ENCODE data around the gene TMEM94. TPM values are rescaled to one million over a fixed set of nuclear protein-coding genes. Genes with fewer than 3 reads are reported as not detected.
A peak's percentile ranks its signal among the peaks of the same experiment; 100 is the strongest.

TMEM94 gene
- total and polyA plus RNA-seq, 2 of the 13 experiments (the other 11 are each of a cell fraction or from before 2014, with no cell fraction given): 32.6 to 134 TPM

DNA sequence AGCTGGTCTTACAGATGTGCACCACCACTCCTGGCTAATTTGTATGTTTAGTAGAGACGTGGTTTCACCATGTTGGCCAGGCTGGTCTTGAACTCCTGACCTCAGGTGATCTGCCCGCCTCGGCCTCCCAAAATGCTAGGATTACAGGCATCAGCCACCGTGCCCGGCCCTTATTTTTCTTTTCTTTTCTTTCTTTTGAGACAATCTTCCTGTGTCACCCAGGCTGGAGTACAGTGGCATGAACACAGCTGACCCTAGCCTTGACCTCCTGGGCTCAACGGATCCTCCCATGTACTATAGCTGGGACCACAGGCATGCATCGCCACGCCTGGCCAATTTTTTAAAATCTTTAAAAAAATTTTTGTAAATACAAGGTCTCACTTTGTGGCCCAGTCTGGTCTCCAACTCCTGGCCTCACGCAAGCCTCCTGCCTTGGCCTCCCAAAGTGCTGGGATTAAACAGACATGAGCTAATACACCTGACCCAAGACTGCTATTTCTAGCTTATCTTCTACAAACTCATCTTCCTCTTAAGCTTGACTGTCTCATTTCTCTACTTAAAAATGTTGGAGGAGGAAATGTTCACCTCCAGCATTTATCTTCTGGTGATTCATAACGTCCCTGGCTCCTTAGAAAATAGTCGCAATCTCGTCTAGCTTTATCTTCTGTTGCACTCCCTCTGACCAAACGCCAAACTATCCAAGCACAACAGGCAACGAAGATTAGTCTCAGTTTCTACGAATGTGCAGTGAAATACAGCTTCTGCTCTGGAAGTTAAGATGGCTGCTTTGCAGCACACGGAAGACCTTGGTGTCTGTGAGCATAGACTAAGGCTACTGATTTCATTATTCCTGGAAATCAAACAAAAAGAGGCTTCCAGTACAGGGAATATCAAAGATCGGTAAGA, 8.2 kb upstream of the TMEM94 start (continued):
- TF ChIP-seq, protein P1, sequence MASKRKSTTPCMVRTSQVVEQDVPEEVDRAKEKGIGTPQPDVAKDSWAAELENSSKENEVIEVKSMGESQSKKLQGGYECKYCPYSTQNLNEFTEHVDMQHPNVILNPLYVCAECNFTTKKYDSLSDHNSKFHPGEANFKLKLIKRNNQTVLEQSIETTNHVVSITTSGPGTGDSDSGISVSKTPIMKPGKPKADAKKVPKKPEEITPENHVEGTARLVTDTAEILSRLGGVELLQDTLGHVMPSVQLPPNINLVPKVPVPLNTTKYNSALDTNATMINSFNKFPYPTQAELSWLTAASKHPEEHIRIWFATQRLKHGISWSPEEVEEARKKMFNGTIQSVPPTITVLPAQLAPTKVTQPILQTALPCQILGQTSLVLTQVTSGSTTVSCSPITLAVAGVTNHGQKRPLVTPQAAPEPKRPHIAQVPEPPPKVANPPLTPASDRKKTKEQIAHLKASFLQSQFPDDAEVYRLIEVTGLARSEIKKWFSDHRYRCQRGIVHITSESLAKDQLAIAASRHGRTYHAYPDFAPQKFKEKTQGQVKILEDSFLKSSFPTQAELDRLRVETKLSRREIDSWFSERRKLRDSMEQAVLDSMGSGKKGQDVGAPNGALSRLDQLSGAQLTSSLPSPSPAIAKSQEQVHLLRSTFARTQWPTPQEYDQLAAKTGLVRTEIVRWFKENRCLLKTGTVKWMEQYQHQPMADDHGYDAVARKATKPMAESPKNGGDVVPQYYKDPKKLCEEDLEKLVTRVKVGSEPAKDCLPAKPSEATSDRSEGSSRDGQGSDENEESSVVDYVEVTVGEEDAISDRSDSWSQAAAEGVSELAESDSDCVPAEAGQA (IDR thresholded peaks at IDR 0.05; ENCODE audit: low read depth): no peak
- TF ChIP-seq, protein P1 (CRISPR knock-in tag; IDR thresholded peaks at IDR 0.05; ENCODE audit: borderline replicate concordance): no peak
- TF ChIP-seq, protein P2, sequence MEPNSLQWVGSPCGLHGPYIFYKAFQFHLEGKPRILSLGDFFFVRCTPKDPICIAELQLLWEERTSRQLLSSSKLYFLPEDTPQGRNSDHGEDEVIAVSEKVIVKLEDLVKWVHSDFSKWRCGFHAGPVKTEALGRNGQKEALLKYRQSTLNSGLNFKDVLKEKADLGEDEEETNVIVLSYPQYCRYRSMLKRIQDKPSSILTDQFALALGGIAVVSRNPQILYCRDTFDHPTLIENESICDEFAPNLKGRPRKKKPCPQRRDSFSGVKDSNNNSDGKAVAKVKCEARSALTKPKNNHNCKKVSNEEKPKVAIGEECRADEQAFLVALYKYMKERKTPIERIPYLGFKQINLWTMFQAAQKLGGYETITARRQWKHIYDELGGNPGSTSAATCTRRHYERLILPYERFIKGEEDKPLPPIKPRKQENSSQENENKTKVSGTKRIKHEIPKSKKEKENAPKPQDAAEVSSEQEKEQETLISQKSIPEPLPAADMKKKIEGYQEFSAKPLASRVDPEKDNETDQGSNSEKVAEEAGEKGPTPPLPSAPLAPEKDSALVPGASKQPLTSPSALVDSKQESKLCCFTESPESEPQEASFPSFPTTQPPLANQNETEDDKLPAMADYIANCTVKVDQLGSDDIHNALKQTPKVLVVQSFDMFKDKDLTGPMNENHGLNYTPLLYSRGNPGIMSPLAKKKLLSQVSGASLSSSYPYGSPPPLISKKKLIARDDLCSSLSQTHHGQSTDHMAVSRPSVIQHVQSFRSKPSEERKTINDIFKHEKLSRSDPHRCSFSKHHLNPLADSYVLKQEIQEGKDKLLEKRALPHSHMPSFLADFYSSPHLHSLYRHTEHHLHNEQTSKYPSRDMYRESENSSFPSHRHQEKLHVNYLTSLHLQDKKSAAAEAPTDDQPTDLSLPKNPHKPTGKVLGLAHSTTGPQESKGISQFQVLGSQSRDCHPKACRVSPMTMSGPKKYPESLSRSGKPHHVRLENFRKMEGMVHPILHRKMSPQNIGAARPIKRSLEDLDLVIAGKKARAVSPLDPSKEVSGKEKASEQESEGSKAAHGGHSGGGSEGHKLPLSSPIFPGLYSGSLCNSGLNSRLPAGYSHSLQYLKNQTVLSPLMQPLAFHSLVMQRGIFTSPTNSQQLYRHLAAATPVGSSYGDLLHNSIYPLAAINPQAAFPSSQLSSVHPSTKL (CRISPR knock-in tag; IDR thresholded peaks at IDR 0.05): peak; percentile 56
- TF ChIP-seq ZNF101 (CRISPR knock-in tag; IDR thresholded peaks at IDR 0.05; ENCODE audit: borderline replicate concordance, low read depth): no peak
- TF ChIP-seq, protein P3, sequence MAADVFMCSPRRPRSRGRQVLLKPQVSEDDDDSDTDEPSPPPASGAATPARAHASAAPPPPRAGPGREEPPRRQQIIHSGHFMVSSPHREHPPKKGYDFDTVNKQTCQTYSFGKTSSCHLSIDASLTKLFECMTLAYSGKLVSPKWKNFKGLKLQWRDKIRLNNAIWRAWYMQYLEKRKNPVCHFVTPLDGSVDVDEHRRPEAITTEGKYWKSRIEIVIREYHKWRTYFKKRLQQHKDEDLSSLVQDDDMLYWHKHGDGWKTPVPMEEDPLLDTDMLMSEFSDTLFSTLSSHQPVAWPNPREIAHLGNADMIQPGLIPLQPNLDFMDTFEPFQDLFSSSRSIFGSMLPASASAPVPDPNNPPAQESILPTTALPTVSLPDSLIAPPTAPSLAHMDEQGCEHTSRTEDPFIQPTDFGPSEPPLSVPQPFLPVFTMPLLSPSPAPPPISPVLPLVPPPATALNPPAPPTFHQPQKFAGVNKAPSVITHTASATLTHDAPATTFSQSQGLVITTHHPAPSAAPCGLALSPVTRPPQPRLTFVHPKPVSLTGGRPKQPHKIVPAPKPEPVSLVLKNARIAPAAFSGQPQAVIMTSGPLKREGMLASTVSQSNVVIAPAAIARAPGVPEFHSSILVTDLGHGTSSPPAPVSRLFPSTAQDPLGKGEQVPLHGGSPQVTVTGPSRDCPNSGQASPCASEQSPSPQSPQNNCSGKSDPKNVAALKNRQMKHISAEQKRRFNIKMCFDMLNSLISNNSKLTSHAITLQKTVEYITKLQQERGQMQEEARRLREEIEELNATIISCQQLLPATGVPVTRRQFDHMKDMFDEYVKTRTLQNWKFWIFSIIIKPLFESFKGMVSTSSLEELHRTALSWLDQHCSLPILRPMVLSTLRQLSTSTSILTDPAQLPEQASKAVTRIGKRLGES (CRISPR knock-in tag; IDR thresholded peaks at IDR 0.05; ENCODE audit: borderline replicate concordance): no peak
- TF ChIP-seq, protein P4, sequence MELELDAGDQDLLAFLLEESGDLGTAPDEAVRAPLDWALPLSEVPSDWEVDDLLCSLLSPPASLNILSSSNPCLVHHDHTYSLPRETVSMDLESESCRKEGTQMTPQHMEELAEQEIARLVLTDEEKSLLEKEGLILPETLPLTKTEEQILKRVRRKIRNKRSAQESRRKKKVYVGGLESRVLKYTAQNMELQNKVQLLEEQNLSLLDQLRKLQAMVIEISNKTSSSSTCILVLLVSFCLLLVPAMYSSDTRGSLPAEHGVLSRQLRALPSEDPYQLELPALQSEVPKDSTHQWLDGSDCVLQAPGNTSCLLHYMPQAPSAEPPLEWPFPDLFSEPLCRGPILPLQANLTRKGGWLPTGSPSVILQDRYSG (CRISPR knock-in tag; IDR thresholded peaks at IDR 0.05): no peak

Data from HepG2 (cell line).